Liver (tissue), 9 donors: ENCODE results near the gene PASK. TPM values are rescaled to one million over a fixed set of nuclear protein-coding genes. Genes with fewer than 3 reads are reported as not detected.

ENCODE experiments used
- DNase-seq: peaks from one replicate; pipeline ENCODE4 v3.0.0-alpha.2; 2017; ENCODE audit warnings: low spot score
- H3K27ac ChIP-seq, 2 donors: one replicate each; pipeline ENCODE4 v1.7.0; 2013; ENCODE audit warnings: inconsistent platforms in 2 of 2, low read length in 2 of 2, control low read depth in 1 of 2, low read depth in 1 of 2, mild to moderate bottlenecking in 1 of 2
- H3K27me3 ChIP-seq, 4 donors: one replicate each; pipeline versions ENCODE4 v1.6.1 to v1.7.0; 2013; ENCODE audit warnings: low read length in 3 of 4, inconsistent platforms in 1 of 4, mild to moderate bottlenecking in 1 of 4, moderate library complexity in 1 of 4; ENCODE audit not compliant: control insufficient read depth in 4 of 4, insufficient read depth in 4 of 4
- H3K36me3 ChIP-seq, 4 donors: one replicate each; pipeline versions ENCODE4 v1.6.1 to v1.7.0; 2013; ENCODE audit warnings: low read length in 3 of 4, mild to moderate bottlenecking in 3 of 4, low read depth in 1 of 4, moderate library complexity in 1 of 4; ENCODE audit not compliant: control insufficient read depth in 4 of 4, insufficient read depth in 3 of 4
- H3K4me1 ChIP-seq, 4 donors: one replicate each; pipeline versions ENCODE4 v1.6.1 to v1.7.0; 2013; ENCODE audit warnings: low read length in 3 of 4, mild to moderate bottlenecking in 3 of 4, moderate library complexity in 1 of 4; ENCODE audit not compliant: control insufficient read depth in 4 of 4, insufficient read depth in 4 of 4
- H3K4me3 ChIP-seq, 3 donors: one replicate each; pipeline versions ENCODE4 v1.6.1 to v1.7.0; 2013; ENCODE audit warnings: low read length in 3 of 3, control low read depth in 1 of 3, low read depth in 1 of 3, mild to moderate bottlenecking in 1 of 3
- H3K9ac ChIP-seq, 2 donors: one replicate each; pipeline ENCODE4 v1.7.0; 2013; ENCODE audit warnings: low read length in 2 of 2, mild to moderate bottlenecking in 2 of 2, moderate library complexity in 2 of 2, control low read depth in 1 of 2, low read depth in 1 of 2
- H3K9me3 ChIP-seq, 4 donors: one replicate each; pipeline versions ENCODE4 v1.6.1 to v1.7.0; 2013; ENCODE audit warnings: low read length in 3 of 4; ENCODE audit not compliant: control insufficient read depth in 4 of 4
- ATF3 ChIP-seq: IDR thresholded peaks from 2 replicates; pipeline ENCODE4 v1.6.1; 2016; ENCODE audit warnings: antibody characterized with exemption
- CTCF ChIP-seq: fragments of 150-350 bp; IDR thresholded peaks from 2 replicates; pipeline ENCODE4 v1.5.1; 2017; ENCODE audit warnings: improper control_type of control experiment, low read depth, low read length; ENCODE audit not compliant: missing input control
- EGR1 ChIP-seq, 2 donors: IDR thresholded peaks; 2 replicates each; pipeline ENCODE4 v1.6.1; 2016 to 2018; ENCODE audit warnings: antibody characterized with exemption in 2 of 2, low read depth in 2 of 2
- FOXA1 ChIP-seq: IDR thresholded peaks from 2 replicates; pipeline ENCODE4 v1.6.1; 2016; ENCODE audit warnings: antibody characterized with exemption
- FOXA2 ChIP-seq: IDR thresholded peaks from 2 replicates; pipeline ENCODE4 v1.6.1; 2016; ENCODE audit warnings: antibody characterized with exemption
- GABPA ChIP-seq, 2 donors: IDR thresholded peaks in 1 of 2; conservative IDR thresholded peaks in 1 of 2; 2 replicates each; pipeline ENCODE4 v1.6.1; 2016; ENCODE audit warnings: antibody characterized with exemption in 2 of 2, mild to moderate bottlenecking in 1 of 2, moderate library complexity in 1 of 2
- HNF4A ChIP-seq, 2 donors: conservative IDR thresholded peaks; 2 replicates each; pipeline ENCODE4 v1.6.1; 2016; ENCODE audit warnings: antibody characterized with exemption in 2 of 2, mild to moderate bottlenecking in 2 of 2
- HNF4G ChIP-seq: IDR thresholded peaks from 2 replicates; pipeline ENCODE4 v1.6.1; 2016; ENCODE audit warnings: antibody characterized with exemption
- JUND ChIP-seq, 2 donors: IDR thresholded peaks; 2 replicates each; pipeline ENCODE4 v1.6.1; 2016; ENCODE audit warnings: antibody characterized with exemption in 2 of 2
- MAX ChIP-seq: IDR thresholded peaks from 2 replicates; pipeline ENCODE4 v1.6.1; 2016; ENCODE audit warnings: antibody characterized with exemption
- NR2F2 ChIP-seq: IDR thresholded peaks from 2 replicates; pipeline ENCODE4 v1.6.1; 2016; ENCODE audit warnings: antibody characterized with exemption
- RAD21 ChIP-seq, 2 donors: IDR thresholded peaks; 2 replicates each; pipeline ENCODE4 v1.6.1; 2016; ENCODE audit warnings: antibody characterized with exemption in 2 of 2, mild to moderate bottlenecking in 2 of 2
- REST ChIP-seq: IDR thresholded peaks from 2 replicates; pipeline ENCODE4 v1.6.1; 2016; ENCODE audit warnings: antibody characterized with exemption, mild to moderate bottlenecking
- RXRA ChIP-seq, 2 donors: IDR thresholded peaks; 2 replicates each; pipeline ENCODE4 v1.6.1; 2017 to 2018; ENCODE audit warnings: antibody characterized with exemption in 2 of 2, mild to moderate bottlenecking in 1 of 2
- SP1 ChIP-seq: IDR thresholded peaks from 2 replicates; pipeline ENCODE4 v1.6.1; 2018; ENCODE audit warnings: antibody characterized with exemption, mild to moderate bottlenecking
- TAF1 ChIP-seq: conservative IDR thresholded peaks from 2 replicates; pipeline ENCODE4 v1.6.1; 2016; ENCODE audit warnings: antibody characterized with exemption, mild to moderate bottlenecking
- YY1 ChIP-seq: IDR thresholded peaks from 2 replicates; pipeline ENCODE4 v1.6.1; 2016; ENCODE audit warnings: antibody characterized with exemption, mild to moderate bottlenecking
- ZBTB33 ChIP-seq: IDR thresholded peaks from 2 replicates; pipeline ENCODE4 v1.6.1; 2016; ENCODE audit warnings: antibody characterized with exemption
- WGBS: extraction: QIAGEN DNeasy Blood & Tissue Kit; methylation state at CpG from one replicate; pipeline ENCODE4 v1.1.7; 2013; 5-methylcytosine and 5-hydroxymethylcytosine counted together
- polyA plus RNA-seq, 2 donors: library from polyadenylated mRNA; stranded (reverse) in 1 of 2; unstranded in 1 of 2; fragments of 200-250 nt in 1 of 2; fragments of >200 nt in 1 of 2; fragmentation: Nextera tagmentation in 1 of 2; extraction: Ambion mirVana in 1 of 2; gene quantifications; one replicate each; pipeline versions ENCODE4 v1.2.1 to v1.2.3, GENCODE V29; 2013 to 2015
- total RNA-seq, 2 donors: library from RNA; depleted of rRNA; stranded (reverse); fragments of >200 nt; gene quantifications; one replicate each; pipeline ENCODE4 v1.2.3, GENCODE V29; 2014
- donor health status: healthy.
- donor health status: healthy.
- donor health status: healthy.
- donor health status: healthy.
- donor health status: healthy.

PASK gene
- total and polyA plus RNA-seq, 4 donors = 0.96 to 8.8 (median 2.9) TPM

GRCh38 chr2:241074901-241075540 lies 74.3 kb downstream of the PASK start:
- Histone ChIP-seq H3K27me3 (no peaks in the 10 kb centered on the region), H3K4me1 (peaks cover 0 to 2% (median 0%) of the 10 kb centered on the region in 4 donors), H3K4me3 (no peak overlapping the region), H3K9me3 (no peaks in the 10 kb centered on the region), H3K27ac (no peak overlapping the region), H3K36me3 (peaks cover 12 to 52% (median 18%) of the 10 kb centered on the region in 4 donors), H3K9ac (no peak overlapping the region)
- TF ChIP-seq REST (no peak), FOXA1 (no peak), JUND (IDR thresholded peaks at IDR 0.05) (no peak), CTCF (no peak), NR2F2 (no peak), RXRA (IDR thresholded peaks at IDR 0.05) (no peak), RAD21 (IDR thresholded peaks at IDR 0.05) (no peak), HNF4G (no peak), HNF4A (conservative IDR thresholded peaks at IDR 0.05) (no peak), ZBTB33 (no peak), TAF1 (no peak), SP1 (no peak), YY1 (no peak), EGR1 (IDR thresholded peaks at IDR 0.05; ENCODE audit: low read depth in 2 of 2) (no peak), FOXA2 (no peak), ATF3 (no peak), MAX (no peak), GABPA (IDR thresholded peaks at IDR 0.05 in 1 of 2, conservative IDR thresholded peaks at IDR 0.05 in 1 of 2) (no peak)
- 95% methylated on average over 16 of the region's 16 CpGs for WGBS
- DNase-seq = no peak
